AG04449 (cell line): Measurements from ENCODE around the gene EYA4.

ENCODE experiments used
- CTCF ChIA-PET: fragments of 350-600 bp; formaldehyde crosslinking; extraction: SDS; loops from one replicate; lab custom pipeline; 2021; ENCODE audit warnings: antibody characterized with exemption; lab: Yijun Ruan, JAX
- POLR2A ChIA-PET: fragments of 400-600, 350-600 bp; formaldehyde crosslinking; extraction: SDS; loops from one replicate; lab custom pipeline; 2020; ENCODE audit warnings: antibody characterized with exemption, inconsistent platforms; lab: Yijun Ruan, JAX
- DNase-seq: peaks from one replicate; pipeline ENCODE4 v3.0.0-alpha.2; 2010; ENCODE audit warnings: low read depth, low spot score
- H3K4me3 ChIP-seq: 2 replicates; pipeline ENCODE4 v1.5.1; 2011; ENCODE audit warnings: low read depth, mild to moderate bottlenecking, control low read depth, low read length
- TF ChIP-seq, protein P1 (sequence below): IDR thresholded peaks from one replicate; pipeline ENCODE4 v1.5.1; 2011; ENCODE audit warnings: mild to moderate bottlenecking, moderate library complexity, low read length, control low read depth, inconsistent platforms; ENCODE audit not compliant: insufficient read depth; ENCODE audit errors: missing control alignments

EYA4 gene

DNA sequence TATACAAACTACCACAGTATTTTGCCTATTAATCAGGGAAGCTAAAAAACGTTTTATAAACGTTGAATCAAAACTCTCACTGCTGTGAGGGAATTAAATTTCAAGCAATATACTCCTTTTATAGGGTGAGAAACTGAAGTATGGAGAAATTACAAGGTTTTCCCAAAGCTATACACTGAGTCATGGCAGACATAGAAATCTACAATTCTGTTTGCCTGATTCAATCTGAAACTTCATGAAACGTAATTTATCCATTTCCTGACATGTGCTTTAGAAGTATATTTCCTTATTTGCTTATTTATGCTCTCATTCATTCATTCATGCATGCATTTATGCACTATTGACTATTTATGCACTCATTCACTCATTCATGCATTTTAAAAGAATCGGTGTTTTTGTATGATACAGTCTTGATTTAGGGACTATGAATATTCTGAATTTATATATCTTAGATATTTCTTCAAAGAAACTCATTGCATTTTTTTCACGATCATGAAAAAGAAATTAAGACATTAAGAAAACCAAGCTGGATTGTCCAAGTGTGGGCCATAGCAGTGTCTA is 16.5 kb downstream of the EYA4 start:
- DNase-seq, result no peak
- POLR2A ChIA-PET, result no interaction called here
- CTCF ChIA-PET, result no interaction called here

DNA sequence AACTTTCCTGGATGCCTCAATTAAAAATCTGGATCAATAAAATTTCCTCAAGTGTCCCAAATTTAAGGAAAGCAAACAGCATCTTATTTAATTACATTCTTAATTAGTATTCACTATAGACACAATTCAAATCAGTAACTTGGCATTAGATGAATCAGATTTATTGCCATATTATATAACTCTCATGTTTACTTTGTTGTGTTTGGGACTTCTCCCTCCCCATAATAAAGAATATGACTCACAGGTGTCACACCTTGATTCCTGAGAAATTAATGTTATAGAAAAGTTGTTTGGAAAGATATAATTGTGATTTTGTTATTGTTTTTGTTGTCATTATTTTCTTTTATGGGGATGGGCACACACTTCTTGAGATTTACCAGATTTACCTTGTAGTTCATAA is 18.4 kb downstream of the EYA4 start:
- no peak for DNase-seq
- no peak overlapping the region for H3K4me3 ChIP-seq
- ChIA-PET CTCF (no interaction called here), POLR2A (no interaction called here)
- TF ChIP-seq, protein P1, sequence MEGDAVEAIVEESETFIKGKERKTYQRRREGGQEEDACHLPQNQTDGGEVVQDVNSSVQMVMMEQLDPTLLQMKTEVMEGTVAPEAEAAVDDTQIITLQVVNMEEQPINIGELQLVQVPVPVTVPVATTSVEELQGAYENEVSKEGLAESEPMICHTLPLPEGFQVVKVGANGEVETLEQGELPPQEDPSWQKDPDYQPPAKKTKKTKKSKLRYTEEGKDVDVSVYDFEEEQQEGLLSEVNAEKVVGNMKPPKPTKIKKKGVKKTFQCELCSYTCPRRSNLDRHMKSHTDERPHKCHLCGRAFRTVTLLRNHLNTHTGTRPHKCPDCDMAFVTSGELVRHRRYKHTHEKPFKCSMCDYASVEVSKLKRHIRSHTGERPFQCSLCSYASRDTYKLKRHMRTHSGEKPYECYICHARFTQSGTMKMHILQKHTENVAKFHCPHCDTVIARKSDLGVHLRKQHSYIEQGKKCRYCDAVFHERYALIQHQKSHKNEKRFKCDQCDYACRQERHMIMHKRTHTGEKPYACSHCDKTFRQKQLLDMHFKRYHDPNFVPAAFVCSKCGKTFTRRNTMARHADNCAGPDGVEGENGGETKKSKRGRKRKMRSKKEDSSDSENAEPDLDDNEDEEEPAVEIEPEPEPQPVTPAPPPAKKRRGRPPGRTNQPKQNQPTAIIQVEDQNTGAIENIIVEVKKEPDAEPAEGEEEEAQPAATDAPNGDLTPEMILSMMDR, result no peak

More for the DNA sequence above, 16.5 kb downstream of the EYA4 start:
- H3K4me3 ChIP-seq, result no peak overlapping the region
- TF ChIP-seq, protein P1, result no peak

DNA sequence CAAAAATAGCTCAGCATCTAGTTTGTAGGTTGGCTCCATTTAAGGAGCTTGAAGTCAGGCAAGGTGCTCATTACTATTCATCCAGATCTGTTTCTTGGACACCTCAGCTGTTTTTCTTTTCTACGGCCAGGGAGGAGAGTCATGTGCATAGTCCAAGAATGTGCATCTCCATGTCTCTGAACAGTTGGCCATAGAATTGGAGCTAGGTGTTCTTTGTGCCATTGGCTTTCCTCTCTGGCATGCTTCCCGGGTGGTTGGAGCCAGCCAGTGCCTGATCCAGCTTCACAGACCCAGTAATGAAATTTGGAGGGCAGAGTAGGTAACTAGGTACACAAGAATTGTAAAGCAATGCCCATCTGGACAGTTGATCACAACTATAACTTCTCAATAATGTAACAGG is 21.6 kb downstream of the EYA4 start:
- TF ChIP-seq, protein P1, result no peak
- POLR2A ChIA-PET, result no interaction called here
- H3K4me3 ChIP-seq, result no peak overlapping the region
- CTCF ChIA-PET, result no interaction called here
- no peak for DNase-seq

DNA sequence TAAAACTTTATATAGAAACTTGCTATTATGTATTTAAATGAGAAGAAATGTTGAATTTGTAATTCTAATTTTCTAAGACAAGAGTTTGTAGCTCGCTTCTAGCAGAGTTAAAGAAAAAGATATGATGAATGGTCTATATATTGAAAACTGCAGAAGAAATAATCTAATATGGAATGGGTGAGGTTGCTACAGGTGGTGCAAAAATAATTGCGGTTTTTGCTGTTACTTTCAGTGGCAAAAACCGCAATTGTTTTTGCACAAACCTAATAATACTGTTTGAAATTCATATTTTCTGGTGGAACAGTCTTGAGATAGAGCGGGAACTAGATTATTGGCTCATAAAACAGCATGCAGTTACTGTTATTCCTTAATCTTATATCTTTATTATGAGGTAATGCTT is 23.9 kb downstream of the EYA4 start:
- no peak for DNase-seq
- no peak overlapping the region for H3K4me3 ChIP-seq
- ChIA-PET POLR2A (no interaction called here), CTCF (no interaction called here)
- TF ChIP-seq, protein P1, result no peak

DNA sequence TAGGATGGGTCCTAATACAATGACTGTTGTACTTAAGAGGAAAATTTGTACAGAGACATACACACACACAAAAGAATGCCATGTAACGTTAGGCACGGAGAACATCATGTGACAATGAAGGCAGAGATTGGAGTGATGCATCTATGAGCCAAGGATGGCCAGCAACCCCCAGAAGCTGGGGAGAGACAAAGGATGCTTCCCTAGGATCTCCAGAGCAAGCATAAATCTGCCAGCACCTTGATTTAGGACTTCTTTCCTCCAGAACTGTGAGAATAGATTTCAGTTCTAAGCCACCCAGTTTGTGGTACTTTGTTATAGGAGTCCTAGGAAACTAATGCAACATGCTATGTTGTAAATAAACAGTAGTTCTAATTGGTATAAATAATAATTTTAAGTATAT is 25.0 kb downstream of the EYA4 start:
- TF ChIP-seq, protein P1, result no peak
- CTCF ChIA-PET, result no interaction called here
- no peak for DNase-seq
- no peak overlapping the region for H3K4me3 ChIP-seq
- POLR2A ChIA-PET, result no interaction called here

DNA sequence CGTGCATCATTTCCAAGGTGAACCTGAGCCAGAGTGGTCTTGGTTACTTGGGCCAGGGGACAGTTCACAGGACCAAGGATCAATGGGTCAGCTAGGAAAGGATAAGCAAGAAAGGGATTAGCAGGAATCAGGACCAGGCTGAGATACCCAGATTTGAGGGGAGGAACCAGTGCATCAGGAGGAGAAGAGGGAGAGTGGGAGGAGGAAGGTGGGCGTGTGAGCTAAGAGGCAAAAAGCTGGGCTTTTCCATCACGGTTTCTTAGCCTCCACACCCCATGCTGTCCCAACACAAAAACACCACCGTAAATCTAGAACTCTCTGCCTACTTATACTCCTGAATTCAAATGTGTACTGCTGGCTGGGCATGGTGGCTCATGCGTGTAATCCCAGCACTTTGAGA is 27.5 kb downstream of the EYA4 start:
- POLR2A ChIA-PET, result no interaction called here
- DNase-seq, result no peak
- TF ChIP-seq, protein P1, result no peak
- H3K4me3 ChIP-seq, result no peak overlapping the region
- CTCF ChIA-PET, result no interaction called here
